Measurements from ENCODE around the gene IL34.

The IL34 gene

DNA sequence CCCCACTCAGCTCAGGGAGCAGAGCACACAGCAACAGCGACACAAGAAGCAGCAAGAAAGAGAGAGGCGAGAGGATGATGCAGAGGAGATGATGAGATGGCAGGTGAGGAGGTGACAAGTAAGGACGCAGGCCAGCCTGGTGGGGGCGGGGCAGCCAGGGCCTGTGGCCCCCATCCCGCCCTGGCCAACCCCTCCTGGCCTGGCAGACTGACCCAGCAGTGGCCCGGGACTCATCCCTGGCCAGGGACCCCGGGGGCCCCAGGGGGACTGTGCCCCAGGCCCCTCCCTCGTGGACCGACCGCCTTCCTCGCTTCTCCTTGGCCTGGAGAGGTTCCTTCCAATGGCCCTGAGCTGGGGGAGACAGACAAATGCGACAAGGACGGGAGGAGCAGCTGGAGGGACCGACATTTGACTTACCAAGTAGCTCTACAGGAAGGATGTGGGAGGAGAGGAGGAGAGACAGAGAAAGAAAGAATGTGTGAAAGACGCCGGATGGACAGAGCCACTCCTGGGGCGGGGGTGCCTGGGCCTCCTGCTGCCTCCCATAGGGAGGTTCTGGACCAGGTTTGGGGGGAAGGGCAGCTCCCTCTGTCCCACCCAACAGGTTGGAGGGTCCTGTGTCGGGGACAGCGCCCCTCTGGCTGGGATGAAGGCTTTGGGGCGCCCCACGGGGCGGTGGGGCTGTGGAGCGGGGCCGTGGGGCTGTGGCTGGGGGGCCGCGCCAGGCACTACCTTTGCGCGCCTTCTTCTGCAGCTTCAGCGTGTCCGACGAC is 32.7 kb downstream of the IL34 start:
- no peak for DNase-seq

DNA sequence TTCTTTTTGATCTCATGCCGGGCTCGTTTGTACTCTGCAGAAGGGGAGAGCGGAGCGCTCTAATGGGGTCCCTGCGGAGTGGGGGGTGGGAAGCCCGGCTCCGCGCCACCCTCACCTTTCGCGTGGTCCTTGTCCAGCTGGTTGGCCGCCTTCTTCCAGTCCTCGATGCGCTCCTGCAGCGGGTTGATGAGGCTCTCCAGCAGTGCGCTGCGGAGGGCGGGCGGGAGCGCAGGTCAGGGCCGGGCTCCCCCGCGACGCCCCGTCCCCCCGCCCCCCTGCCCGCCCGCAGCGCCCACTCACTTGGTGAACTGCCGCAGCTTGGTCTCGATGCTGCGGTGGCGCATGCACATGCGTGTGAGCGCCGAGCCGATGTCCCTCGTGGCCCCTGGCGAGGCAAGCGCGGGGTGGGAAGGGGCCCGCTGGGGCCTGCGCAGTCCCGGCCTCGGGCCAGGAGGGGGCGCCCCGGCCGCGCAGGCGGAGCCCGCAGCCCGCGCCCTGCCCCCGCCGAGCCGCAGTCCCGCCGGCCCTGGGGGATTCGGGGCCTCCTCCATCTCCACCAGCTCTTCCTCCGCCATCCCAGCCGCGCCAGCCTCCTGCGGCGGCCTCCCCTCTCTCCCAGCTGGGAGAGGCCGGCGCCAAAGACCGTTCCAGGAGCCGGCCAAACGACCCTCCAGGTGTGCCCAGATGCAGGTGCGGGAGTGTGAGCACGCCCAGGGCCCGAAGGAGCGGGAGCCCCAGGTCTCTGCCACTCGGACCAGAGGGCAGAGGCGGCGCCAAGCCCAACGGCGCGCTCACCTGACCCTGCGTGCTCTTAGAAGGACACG is 33.5 kb downstream of the IL34 start:
- peak in 1 of 2 experiments; percentile 46 for DNase-seq

DNA sequence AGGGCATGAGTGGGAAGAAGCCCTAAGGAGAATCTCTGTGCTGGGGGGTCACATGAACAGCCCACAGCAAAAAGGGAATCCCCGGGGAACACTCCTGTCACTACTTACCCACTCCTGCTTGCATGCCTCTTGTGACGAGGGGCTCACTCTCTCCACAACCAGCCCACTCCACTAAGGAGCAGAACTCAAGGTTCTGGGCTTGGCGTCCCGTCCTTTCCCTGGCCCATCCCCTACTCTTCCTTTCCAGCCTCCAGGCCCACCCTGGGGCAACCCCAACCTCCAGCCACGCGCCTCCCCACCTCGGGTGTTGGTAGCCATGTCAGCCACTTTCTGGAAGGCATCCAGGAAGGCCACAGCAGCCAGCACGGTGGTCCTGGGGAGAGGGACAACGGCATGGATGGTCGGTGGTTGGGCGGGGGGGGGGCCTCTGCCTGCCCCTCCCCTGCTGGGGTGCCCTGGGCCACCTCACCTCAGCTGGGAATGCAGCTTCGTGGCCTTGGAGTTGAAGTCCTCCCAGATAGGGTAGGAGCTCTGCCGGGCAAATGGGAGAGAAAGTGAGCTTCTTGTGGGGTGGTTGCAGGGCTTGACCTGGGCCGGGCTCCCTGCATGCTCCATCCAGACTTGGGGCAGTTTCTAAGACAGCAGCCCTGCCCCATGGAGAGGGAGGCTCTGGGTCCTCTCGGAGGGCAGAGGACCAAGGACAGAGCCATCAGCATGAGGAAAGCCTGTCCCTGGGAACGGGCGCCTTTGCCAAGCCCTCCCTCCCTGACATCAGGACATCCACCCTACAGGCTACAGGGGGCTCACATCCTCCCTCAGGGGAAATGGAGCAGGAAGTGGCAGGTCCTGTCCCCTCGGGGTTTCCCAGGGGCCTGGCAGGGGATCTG is 34.4 kb downstream of the IL34 start:
- no peak for DNase-seq

DNA sequence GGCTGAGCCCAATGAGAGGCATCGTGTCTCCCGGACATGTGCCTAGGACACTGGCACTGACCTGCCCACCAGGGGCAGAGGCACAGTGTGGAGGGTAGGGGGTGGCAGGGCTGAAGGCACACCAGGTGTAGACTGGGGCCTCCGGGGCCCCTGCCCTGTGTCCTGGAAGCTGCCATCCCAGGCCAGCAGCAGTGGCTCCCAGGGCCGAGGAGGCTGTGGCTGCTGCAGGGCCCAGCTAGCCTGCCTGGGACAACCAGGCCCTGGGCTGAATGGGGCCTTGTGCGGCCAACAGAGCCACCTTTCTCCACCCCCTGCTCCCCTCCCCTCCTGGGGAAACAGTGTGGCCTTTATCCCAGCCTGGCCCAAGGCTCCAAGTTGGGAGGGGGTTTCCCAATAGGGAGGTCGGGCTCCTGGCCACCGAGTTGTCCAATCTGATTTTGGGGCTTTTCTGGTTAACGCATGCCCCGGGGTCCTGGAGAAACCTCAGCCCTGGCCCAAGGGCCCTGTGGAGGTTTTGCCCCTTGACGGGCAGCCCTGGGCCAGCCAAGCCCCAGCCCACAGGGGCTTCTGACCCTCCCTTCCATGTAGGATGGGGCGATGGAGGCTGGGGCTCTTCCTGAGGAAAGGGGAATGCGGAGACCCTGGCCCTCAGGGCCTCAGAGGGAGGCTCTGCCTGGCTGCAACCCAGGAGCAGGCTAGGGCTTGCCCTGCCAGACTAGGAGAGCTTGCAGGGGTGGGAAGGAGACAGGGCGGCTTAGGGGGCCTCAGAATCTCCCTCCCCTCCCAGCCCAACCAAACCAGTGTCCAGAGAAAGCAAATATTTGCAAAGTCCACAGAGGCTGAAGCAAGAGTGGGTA is 35.3 kb downstream of the IL34 start:
- DNase-seq, result no peak

DNA sequence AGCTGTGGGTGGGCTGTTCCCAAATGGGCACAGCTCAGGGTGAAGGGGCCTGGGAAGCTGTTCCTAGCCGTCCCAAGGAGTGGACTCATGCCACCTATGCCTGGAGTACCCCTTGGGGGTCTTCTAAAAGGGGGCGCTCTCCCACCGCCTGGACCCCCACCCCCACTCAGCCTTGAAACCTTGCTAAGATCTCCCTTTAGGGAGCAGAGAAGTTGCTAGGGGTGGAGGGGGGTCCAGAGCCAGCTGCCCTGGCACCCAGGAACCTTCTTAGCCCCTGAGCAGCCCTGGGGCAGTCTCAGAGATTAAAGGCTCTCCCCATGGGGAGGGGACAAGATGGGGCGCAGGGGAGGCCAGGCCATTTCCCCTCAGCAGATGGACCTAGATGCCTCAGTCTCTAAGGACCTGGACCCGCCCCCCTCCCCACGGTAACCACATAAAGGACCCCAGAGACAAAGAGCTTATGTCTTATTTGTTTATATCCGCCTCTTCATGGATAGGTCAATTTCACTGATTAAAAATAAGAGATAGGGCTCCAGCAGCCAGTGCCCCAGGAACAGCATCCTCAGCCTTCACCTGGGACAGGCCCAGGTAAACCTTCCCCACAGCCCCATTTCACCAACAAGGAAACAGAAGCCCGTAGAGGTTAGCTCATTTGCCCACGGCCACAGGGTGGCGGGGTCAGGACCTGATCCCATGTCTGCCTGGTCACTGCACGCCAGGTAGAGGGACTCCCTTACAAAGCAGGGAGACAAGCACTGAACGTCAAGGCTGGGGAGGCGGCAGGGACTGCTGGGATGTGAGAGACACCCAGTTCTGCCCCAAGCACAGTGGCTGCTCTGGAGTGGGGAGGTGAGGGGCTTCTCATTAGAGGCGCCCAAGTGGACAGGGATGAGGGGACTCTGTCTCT is 36.1 kb downstream of the IL34 start:
- DNase-seq, result no peak

DNA sequence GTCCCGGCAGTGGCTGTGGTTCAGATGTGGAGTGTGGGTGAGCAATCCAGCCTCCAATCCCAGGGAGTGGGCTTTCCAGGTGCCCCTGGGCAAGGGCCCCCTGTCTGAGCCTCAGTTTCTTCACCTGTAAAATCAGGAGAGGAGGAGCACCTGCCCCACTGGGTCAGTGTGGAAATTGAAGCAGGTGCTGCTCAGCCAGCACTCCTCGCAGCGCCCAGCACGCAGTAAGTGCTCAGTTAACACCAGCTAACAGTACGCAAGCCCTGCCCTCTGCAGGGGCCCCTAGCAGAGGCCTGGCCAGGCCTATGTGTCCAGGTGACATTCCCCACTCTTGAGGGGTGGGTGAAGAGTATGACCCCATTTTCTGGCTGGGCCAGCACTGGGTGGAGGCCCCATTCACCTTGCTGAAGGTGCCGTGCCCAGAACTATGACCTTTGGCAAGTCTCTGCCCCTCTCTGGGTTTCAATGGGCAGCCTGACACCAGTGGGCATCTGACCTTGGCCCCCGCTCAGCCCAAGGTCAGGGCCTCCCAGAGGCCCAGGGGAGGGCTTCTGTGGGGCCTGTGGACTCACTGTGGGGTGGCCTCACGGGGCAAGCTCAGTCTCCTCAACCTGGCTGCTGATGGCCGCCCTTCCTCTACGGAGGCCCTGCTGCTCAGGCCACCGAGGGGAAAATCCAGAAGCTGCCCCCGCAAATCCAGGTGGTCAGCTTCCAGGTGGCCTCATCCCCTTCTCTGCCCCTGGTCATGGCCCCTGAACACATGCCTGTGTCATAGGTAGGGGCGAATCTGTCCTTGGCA is 37.0 kb downstream of the IL34 start:
- DNase-seq, result no peak

DNA sequence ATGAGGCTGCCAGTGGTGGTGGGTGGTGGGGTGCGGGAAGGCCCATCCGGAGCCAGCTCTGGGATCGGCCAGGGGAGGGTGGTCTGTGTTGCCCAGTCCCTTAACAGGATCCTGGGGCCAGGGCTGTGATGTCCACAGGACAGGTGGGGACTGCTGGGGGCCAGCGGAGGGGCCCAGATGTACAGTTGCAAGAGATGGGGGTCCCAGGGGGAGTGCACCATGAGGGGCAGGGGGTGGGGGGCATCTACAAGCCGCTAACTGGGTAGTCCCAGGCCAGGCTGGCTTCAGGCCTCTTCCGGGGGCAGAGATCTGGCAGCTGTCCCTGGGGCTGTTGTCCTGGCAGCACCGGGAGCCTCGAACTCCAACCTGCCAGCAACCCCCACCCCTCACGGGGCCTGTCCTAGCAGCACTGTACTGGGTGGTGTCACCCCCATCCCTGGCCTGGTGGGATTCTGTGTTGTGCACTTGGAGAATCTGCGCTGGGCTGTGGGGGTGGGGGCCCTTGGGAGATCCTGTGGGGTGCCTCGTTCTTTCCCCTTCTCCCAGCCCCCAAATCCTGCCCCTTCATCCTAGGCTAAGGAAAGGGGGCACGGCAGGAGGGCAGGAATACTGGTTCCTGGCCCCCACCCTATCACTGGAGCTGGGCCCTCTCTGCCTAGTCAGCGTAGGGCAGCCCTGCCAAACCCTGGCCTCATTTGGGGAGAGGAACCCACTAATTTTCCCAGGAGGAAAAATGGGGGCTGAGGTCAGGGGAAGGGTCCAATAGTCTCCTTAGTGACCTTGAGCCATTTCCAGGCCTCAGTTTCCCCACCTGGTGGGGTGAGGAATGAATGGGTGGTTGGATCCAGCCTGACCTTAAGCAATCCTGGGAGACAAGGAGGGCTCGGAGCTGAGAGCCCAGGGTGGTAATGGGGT is 38.0 kb downstream of the IL34 start:
- DNase-seq, result no peak

DNA sequence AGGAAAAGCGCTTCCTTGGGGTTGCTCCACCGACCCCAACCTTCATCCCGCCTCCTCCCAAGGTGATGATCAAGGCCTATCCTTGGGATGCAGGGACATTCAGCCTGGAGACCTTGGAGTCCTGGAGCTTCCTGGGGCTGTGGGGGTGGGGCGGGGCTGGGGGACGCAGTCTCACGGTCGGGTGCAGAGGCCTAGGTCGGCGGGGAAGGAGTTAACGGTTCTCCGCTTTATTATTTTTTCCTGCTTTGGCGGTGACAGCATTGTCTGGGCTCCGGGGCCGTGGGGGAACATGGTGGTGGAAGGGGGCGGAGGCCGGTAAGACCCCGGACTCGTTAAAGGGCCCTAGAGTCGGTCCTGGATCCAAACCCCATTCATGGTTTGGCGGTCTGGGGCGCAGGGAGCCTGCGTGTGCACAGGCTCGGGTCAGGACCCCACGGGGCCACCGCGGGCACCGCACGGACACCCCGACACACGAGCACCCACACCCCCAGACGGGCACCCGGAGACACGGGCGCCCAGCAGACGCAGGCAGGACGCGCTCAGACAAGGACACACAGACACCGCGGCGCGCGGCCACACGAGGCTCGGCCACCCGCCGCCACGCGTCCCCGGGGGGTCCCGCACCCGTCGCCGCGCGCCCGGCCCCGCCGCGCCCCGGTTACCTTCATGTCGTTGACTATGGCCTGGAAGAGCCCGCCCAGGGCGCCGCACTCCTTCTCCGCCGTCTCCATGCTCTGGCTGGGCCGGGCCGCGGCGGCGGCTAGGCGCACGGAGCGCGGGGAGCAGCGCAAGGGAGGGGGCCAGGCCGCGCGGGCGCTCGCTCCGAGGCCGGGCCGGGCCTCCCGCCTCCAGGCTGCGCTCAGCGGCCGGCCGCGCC is 38.9 kb downstream of the IL34 start:
- DNase-seq, result peak in 1 of 2 experiments; percentile 35

DNA sequence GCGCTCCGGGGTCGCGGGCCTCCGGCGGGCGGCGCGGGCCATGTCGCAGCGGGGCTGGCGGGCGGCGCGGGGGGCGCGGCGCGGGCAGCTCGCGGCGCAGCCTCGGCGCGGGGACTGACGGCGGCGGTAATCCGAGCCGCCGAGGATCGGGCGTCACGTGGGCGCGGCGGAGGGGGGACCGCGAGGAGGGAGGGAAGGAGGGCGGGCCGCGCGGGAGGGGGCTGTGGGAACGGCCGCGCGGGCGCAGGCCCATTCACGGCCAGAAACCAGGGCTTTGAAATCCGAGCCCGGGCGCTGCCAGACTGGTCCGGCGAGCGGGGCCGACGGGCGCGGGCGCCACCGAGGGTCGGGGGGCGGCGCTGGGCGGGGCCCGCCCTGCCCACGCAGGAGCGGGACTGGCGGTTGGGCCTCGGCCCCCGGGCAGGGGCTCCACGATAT is 39.6 kb downstream of the IL34 start, which contains the start of gene MTSS2:
Gene MTSS2, minus strand, starts transcription at position 116 of the 438 bp plus-strand sequence. CDS start 262 bp downstream, outside the sequence.
- DNase-seq, result peak in 1 of 2 experiments; percentile 41

DNA sequence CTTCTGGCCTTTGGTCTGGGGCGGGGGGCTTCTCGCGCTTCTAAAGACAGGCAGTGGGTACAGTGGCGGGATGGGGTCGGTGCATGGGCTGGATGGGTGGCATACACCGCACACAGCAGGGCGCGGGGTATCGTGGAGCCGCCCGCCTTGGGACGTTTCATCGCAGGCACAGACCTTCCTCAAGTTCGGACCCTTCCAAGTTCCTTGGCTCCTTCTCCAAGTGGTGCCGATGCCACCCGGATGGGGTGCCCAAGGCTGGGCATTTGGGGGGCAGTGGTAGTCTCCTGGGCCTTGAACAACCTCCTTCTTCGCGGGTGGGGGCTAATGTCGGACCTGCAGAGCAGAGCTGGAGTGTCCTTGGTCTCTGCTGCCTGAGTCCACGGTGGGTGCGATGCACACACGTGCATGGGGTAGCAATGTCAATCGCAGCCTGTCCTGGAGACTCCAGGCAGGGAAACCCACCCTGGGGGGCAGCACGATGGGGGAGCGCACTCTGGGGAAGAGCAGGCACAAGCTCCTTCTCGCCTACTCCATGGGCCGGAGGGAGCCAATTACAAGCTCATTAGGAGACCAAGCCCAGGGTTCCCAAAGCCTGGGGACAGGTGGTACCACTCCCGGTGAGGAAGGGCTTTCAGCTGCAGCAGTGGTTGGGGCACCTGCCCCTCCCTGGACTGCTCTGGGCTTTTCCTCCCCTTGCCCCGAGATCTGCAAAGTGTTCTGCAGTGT is 40.2 kb downstream of the IL34 start:
- DNase-seq, result no peak

DNA sequence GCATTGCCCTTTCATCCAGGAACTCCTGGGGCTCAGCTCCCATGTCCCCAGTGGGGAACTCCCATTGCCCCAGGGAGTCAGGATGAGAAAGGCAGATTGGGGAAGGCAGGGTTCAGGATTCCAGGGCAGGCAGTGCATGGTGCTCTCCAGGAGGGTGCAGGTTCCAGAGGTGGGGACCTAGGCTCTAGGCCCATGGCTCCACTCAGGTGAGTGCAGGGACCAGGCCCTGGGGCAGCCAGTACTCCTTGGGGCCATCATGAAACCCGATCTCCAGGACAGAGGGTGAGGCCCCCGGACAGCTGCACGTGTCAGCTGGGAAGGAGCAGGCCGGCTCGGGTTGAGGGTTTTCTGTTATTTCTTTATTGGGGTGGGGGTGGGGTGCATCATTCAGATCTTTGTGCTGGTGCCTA is 40.7 kb downstream of the IL34 start:
- no peak for DNase-seq

DNA sequence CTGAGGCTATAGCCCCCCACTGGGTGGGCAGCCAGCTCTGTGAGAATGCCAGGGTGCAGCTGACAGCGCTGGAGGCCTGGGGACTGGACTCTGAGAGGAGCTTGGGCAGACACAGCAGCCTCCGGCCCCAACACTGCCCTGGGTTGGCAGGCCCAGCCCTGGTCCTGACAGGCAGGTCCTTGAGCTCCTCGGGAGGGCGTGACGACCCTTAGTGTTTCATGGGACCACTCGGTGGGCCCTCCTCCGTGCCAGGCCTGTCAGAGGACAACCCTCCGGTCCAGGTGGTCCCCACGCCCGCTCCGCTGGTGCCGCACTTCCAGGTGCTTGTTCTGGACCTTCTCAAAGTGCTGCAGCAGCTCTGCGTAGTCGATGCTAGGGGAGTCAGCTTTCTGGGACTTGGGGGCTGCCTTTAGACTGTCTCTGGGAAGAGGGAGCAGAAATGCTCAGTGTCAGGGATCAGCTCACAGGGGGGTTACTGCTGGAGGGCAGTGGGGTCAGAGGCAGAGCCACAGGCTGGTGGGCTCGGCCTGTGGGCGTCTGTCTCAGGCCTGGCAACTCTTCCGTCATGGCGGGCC is 41.4 kb downstream of the IL34 start:
- DNase-seq, result no peak

DNA sequence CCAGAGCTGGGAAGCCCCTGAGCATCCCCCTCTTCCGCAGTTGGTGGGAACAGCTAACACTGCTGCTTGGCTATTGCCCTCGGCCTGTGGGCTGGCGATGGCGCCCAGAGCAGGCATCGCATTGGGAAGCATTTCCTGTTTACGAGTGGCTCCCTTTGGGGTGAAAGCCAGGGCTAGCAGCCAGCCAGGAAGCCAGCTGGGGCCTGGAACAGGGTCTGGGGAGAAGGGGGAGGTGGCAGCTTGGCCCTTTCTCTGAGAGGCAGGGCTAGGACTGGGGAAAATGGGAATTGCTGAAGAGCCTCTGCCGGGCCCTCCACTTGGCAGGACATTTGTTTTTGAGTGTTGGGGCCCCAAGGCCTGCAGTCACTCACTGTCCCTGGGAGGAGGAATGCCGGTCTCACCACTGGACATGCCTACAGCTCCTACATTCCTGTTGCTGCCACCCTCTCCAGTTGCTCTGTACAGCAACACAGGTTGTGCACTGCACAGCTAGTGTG is 41.9 kb downstream of the IL34 start:
- DNase-seq, result no peak

DNA sequence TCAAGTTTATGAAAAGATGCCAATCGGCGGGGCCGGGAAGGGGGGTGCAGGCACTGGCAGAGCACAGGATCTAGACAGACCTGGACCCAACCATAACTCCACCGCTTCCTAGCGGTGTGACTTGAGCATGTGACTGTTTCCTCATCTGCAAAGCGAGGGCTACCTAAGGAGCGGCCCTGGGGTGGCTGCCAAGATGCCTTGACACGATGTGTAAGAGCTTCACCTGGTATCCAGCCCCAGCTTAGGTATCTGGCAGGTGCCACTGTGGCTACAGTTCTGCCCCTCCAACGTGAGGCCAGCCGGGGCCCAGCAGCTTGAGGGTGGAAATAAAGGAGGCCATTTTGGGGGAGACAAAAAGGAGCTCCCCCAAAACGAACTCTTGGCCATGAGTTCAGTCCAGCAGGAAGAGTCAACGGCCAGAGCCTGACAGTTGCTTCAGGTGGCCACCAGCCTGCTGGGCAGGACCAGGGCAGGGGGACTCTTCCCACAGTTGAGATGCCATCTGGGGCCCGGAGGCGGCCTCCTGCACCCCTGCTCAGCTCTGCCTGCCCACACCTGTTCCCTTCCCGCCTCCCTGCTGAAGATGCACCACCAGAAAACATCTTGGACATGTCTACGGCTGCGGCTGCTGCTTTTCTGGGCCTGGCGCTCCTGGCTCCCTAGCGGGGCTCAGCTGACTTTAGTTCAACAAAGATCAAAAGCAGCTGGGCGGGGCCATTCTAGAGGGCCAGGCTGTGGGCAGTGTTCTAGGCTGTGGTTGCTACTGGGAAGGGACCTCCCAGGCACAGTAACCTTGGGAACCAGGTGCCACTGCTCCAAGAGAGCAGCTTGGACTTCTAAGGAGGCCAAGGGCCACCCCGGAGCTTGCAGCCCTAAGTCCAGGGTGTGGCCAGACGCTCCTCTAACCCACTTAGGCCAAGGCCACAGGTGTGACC is 42.9 kb downstream of the IL34 start:
- DNase-seq, result no peak

Data from activated T-cell treated with anti-CD3 and anti-CD28 coated beads, Interleukin-2, amount 50 U/mL, for 48 hours (primary cell).